ENCODE data around the gene FGD6.
"Not testable (repeated sequence)": the region's sequence is repeated elsewhere in the genome, so short reads cannot be mapped to it uniquely, and the experiment has no call there.

The FGD6 gene

GRCh38 chr12:95241761-95242506, 24.7 kb upstream of the FGD6 start:
- TF ChIP-seq, protein P1, sequence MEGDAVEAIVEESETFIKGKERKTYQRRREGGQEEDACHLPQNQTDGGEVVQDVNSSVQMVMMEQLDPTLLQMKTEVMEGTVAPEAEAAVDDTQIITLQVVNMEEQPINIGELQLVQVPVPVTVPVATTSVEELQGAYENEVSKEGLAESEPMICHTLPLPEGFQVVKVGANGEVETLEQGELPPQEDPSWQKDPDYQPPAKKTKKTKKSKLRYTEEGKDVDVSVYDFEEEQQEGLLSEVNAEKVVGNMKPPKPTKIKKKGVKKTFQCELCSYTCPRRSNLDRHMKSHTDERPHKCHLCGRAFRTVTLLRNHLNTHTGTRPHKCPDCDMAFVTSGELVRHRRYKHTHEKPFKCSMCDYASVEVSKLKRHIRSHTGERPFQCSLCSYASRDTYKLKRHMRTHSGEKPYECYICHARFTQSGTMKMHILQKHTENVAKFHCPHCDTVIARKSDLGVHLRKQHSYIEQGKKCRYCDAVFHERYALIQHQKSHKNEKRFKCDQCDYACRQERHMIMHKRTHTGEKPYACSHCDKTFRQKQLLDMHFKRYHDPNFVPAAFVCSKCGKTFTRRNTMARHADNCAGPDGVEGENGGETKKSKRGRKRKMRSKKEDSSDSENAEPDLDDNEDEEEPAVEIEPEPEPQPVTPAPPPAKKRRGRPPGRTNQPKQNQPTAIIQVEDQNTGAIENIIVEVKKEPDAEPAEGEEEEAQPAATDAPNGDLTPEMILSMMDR (IDR thresholded peaks at IDR 0.05; ENCODE audit: borderline replicate concordance, insufficient read depth, low read depth, low read length): no peak
- H3K4me3 ChIP-seq (ENCODE audit: low read depth, low read length): no peak overlapping the region

- H3K4me3 ChIP-seq (ENCODE audit: low read depth, low read length): not testable (repeated sequence)
Measured at GRCh38 chr12:95241138-95241537, 23.9 kb upstream of the FGD6 start.

DNA sequence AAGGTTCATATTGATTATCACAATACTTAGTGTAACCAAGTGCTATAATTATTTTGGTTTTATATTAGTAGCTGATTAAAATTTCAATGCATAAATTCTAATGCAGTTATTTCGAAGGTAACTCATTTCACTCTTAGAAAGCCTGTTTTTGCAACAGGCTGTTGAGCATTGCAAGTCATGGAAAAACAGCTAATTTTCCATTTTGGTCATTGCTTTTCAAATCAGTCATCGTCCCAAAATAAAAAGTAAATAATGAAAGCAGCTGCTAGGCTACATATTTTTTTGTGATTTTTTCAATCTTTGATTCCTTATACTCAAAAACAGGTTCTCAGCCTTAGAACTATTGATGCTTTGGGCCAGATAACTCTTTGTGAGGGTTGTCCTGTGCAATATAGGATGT, 23.3 kb upstream of the FGD6 start:
- TF ChIP-seq, protein P1 (IDR thresholded peaks at IDR 0.05; ENCODE audit: borderline replicate concordance, insufficient read depth, low read depth, low read length): no peak

GRCh38 chr12:95239835-95240234, 22.6 kb upstream of the FGD6 start:
- H3K4me3 ChIP-seq (ENCODE audit: low read depth, low read length): not testable (repeated sequence)

More for the DNA sequence above, 23.3 kb upstream of the FGD6 start:
- no peak overlapping the region for H3K4me3 ChIP-seq (ENCODE audit: low read depth, low read length)

DNA sequence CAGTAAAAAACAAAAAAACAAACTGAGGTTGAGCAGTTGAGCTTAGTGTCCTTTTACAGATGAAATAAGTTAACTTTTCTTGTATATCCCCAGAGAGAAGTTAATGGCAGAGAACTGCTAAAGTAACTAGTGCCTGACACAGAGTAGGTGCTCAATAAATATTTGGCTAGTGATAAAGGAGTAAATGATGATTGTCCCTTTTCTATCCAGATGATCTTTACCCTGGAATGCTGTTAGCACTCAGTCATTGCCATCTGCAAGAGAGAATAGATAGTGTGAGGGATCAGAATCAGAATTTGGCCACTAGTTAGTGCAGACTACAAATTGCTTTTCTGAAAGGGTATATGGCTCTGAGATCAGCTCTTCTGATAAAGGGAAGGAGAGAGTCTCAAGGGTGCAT, 21.9 kb upstream of the FGD6 start:
- no peak overlapping the region for H3K4me3 ChIP-seq (ENCODE audit: low read depth, low read length)
- TF ChIP-seq, protein P1 (IDR thresholded peaks at IDR 0.05; ENCODE audit: borderline replicate concordance, insufficient read depth, low read depth, low read length): no peak

GRCh38 chr12:95238150-95238549, 20.9 kb upstream of the FGD6 start:
- TF ChIP-seq, protein P1 (IDR thresholded peaks at IDR 0.05; ENCODE audit: borderline replicate concordance, insufficient read depth, low read depth, low read length): no peak
- H3K4me3 ChIP-seq (ENCODE audit: low read depth, low read length): no peak overlapping the region

GRCh38 chr12:95237315-95237714, 20.0 kb upstream of the FGD6 start:
- H3K4me3 ChIP-seq (ENCODE audit: low read depth, low read length): no peak overlapping the region
- TF ChIP-seq, protein P1 (IDR thresholded peaks at IDR 0.05; ENCODE audit: borderline replicate concordance, insufficient read depth, low read depth, low read length): no peak

DNA sequence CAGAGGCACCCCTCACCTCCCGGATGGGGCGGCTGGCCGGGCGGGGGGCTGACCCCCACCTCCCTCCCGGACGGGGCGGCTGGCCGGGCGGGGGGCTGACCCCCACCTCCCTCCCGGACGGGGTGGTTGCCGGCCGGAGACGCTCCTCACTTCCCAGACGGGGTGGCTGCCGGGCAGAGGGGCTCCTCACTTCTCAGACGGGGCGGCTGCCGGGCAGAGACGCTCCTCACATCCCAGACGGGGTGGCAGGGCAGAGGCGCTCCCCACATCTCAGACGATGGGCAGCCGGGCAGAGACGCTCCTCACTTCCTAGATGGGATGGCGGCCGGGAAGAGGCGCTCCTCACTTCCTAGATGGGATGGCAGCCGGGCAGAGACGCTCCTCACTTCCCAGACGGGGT, 18.4 kb upstream of the FGD6 start:
- not testable (repeated sequence) for H3K4me3 ChIP-seq (ENCODE audit: low read depth, low read length)

DNA sequence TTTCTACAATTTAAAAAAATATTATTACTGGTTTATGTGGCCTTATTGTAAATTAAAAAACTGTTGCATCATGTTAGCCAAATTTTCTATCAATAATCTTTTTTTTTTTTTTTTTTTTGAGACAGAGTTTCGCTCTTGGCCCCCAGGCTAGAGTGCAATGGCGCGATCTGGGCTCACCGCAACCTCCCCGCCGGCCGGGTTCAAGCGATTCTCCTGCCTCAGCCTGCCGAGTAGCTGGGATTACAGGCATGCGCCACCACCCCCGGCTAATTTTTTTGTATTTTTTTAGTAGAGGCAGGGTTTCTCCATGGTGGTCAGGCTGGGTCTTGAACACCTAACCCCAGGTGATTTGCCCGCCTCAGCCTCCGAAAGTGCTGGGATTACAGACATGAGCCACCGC, 16.9 kb upstream of the FGD6 start:
- H3K4me3 ChIP-seq (ENCODE audit: low read depth, low read length): not testable (repeated sequence)
